Measurements from ENCODE around the gene TGFBR1. TPM values are rescaled to one million over a fixed set of nuclear protein-coding genes. Genes with fewer than 3 reads are reported as not detected.

The TGFBR1 gene
- total and polyA plus RNA-seq, 2 donors (not counting 3 experiments of a cell fraction or from before 2014, with no cell fraction given) = 5.8 to 18.6 TPM

- Histone ChIP-seq H3K4me1 (ENCODE audit: control insufficient read depth, extremely low read depth, insufficient read depth, low read length) (no peaks in the 10 kb centered on the region), H3K36me3 (ENCODE audit: control insufficient read depth in 2 of 2, extremely low read depth in 1 of 2, insufficient read depth in 2 of 2, low read length in 2 of 2) (no peaks in the 10 kb centered on the region), H3K4me2 (ENCODE audit: insufficient read depth, low read length) (no peak overlapping the region), H3K27me3 (ENCODE audit: control insufficient read depth in 2 of 2, insufficient read depth in 2 of 2, low read length in 2 of 2) (peaks cover 3 to 4% of the 10 kb centered on the region in 2 experiments), H2AFZ (ENCODE audit: low read depth, low read length) (no peak overlapping the region), H3K27ac (ENCODE audit: insufficient read depth, low read depth, low read length) (no peak overlapping the region), H3K9me1 (replicated peaks; ENCODE audit: control insufficient read depth, extremely low read depth, insufficient read depth, low read length) (no peaks in the 10 kb centered on the region), H3K4me3 (replicated peaks in 1 of 3; ENCODE audit: insufficient read depth in 1 of 3, low read depth in 1 of 3, low read length in 3 of 3) (no peak overlapping the region), H4K20me1 (replicated peaks; ENCODE audit: control insufficient read depth, extremely low read depth, insufficient read depth, low read length) (no peaks in the 10 kb centered on the region), H3K79me2 (ENCODE audit: control insufficient read depth, insufficient read depth, low read length) (no peaks in the 10 kb centered on the region), H3K9me3 (replicated peaks; ENCODE audit: control insufficient read depth, insufficient read depth, low read length) (no peaks in the 10 kb centered on the region), H3K9ac (replicated peaks; ENCODE audit: extremely low read depth, insufficient read depth, low read length) (no peak overlapping the region)
- intact Hi-C loops (cut with micrococcal nuclease) (no loop called here), dilution Hi-C loops (cut with MboI; ENCODE audit: extremely low pct_ligation_motif_present, low sequenced_read_pairs) (no loop called here)
- ChIA-PET POLR2A (no interaction called here), CTCF (interaction anchor here (0.8 to 1.6 kb wide), 2 partner anchors 15 to 833 kb away, joined by 3 to 4 read pairs; no protein-coding TSS in a partner anchor)
- no peak for FAIRE-seq
- BruUV-seq (replicated peaks) = no TSS peak
- TF ChIP-seq MAX (IDR thresholded peaks at IDR 0.05; ENCODE audit: insufficient read depth, insufficient read length) (no peak), JUN (IDR thresholded peaks at IDR 0.05; ENCODE audit: borderline replicate concordance, insufficient read depth, insufficient read length, low read depth) (no peak)
- DNase-seq (ENCODE audit: low read depth, low spot score) = no peak
Observed at GRCh38 chr9:99177576-99178366, 72.9 kb downstream of the TGFBR1 start.

- H4K20me1 ChIP-seq (replicated peaks; ENCODE audit: control insufficient read depth, extremely low read depth, insufficient read depth, low read length) = no peaks in the 10 kb centered on the region
- TF ChIP-seq JUN (IDR thresholded peaks at IDR 0.05; ENCODE audit: borderline replicate concordance, insufficient read depth, insufficient read length, low read depth) = no peak
- TF ChIP-seq POLR2AphosphoS5 (IDR thresholded peaks at IDR 0.05; ENCODE audit: insufficient read depth, low read depth, low read length) = no peak
- no peaks in the 10 kb centered on the region for H3K36me3 ChIP-seq (ENCODE audit: control insufficient read depth in 2 of 2, extremely low read depth in 1 of 2, insufficient read depth in 2 of 2, low read length in 2 of 2)
- H3K9ac ChIP-seq (replicated peaks; ENCODE audit: extremely low read depth, insufficient read depth, low read length) = no peak overlapping the region
- POLR2A ChIA-PET = no interaction called here
- peaks cover 6% of the 10 kb centered on the region for H3K4me1 ChIP-seq (ENCODE audit: control insufficient read depth, extremely low read depth, insufficient read depth, low read length)
- no peaks in the 10 kb centered on the region for H3K9me1 ChIP-seq (replicated peaks; ENCODE audit: control insufficient read depth, extremely low read depth, insufficient read depth, low read length)
- no peaks in the 10 kb centered on the region for H3K79me2 ChIP-seq (ENCODE audit: control insufficient read depth, insufficient read depth, low read length)
- intact Hi-C loops (cut with micrococcal nuclease) (no loop called here), dilution Hi-C loops (cut with MboI; ENCODE audit: extremely low pct_ligation_motif_present, low sequenced_read_pairs) (no loop called here)
- no peak for DNase-seq (ENCODE audit: low read depth, low spot score)
- CTCF ChIA-PET = interaction anchor here (1.6 kb wide), 1 partner anchor 16 kb away, joined by 4 read pairs; no protein-coding TSS in a partner anchor
- H2AFZ ChIP-seq (ENCODE audit: low read depth, low read length) = no peak overlapping the region
- no peak for FAIRE-seq
- no peak overlapping the region for H3K4me3 ChIP-seq (replicated peaks in 1 of 3; ENCODE audit: insufficient read depth in 1 of 3, low read depth in 1 of 3, low read length in 3 of 3)
- H3K4me2 ChIP-seq (ENCODE audit: insufficient read depth, low read length) = no peak overlapping the region
- no peaks in the 10 kb centered on the region for H3K9me3 ChIP-seq (replicated peaks; ENCODE audit: control insufficient read depth, insufficient read depth, low read length)
- BruUV-seq (replicated peaks) = no TSS peak
- peaks cover 0 to 2% of the 10 kb centered on the region in 2 experiments for H3K27me3 ChIP-seq (ENCODE audit: control insufficient read depth in 2 of 2, insufficient read depth in 2 of 2, low read length in 2 of 2)
- no peak overlapping the region for H3K27ac ChIP-seq (ENCODE audit: insufficient read depth, low read depth, low read length)
Observed at GRCh38 chr9:99178912-99179872, 74.3 kb downstream of the TGFBR1 start.
